HG02973 (cell line): Measurements from ENCODE around the gene YBX2.
"Not testable (repeated sequence)": the region's sequence is repeated elsewhere in the genome, so short reads cannot be mapped to it uniquely, and the experiment has no call there.

Experiments
- ATAC-seq: cut with Tn5 transposase; IDR thresholded peaks from one replicate; pipeline ENCODE4 v1.9.1; 2021; ENCODE audit warnings: moderate library complexity; ENCODE audit not compliant: unreplicated experiment

The YBX2 gene

DNA sequence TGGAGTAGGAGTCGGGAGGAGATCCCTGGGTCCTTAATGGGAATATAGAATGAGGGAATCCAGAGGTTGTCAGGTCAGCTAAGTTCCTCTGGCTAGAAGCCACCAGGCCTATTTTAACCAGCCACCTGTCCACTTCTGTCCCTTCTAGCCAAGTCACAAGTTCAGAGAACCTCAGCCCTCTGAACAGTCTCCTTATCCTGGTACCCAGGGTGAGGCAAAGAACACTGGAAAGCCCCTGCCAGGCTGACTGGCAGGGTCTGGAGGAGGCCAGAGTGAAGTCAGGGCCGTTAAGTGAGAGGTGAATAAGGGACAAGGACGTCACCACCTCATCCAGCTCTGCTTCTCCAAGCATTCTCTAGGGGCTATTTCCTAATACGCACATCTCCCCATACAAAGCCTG lies 45.6 kb downstream of the YBX2 start:
- ATAC-seq: no peak

DNA sequence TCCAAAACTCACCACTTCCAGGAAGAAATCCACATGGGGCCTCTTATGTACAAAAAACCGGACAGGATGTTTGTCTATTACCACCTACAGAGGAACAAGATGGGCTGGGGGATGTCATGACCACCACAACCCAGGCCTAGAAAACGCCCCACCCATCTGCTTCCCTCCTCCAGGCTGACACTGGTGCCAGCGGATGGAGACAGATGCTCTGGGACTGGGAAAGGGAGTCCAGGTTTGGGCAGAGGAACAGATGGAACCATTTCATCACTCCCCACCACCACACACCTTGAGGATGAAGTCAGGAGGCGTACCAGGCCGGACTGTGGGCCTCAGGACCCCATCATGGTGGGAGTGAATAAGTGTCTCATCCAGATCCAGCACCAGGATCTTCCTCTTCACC lies 47.7 kb downstream of the YBX2 start:
- no peak for ATAC-seq

DNA sequence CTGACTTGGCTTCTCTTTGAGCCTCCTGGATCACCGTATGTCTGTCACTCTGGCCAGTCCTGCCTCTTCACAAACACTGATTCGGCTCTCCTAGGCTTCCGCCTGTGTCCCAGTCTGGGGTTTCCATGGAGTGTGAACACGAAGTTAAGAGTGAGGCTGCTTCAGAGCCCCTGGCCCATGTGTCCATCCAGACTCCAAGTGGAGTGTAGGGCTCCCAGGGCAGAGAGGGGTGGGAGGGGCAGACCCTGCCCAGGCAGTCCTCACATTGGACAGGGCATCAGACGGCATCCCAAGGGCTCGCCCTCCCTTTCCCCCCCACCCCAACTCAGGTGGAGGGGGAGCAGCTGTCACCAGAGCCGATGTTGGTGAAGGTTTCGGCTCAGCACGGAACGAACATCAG lies 50.6 kb downstream of the YBX2 start:
- ATAC-seq: not testable (repeated sequence)

DNA sequence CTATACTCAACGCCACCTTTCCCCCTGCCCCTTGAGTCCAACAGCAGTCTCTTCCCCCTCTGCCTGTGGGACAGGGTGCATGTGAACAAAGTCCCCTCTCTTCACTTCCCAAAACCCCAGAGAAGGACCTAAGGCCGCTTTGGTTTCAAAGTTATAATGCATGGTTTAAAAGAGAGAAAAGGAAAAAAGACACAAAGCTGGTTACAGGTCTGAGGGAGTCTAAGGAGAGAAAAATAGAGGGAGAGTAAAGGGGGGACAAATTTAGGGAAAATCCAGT lies 51.0 kb downstream of the YBX2 start:
- ATAC-seq: no peak

DNA sequence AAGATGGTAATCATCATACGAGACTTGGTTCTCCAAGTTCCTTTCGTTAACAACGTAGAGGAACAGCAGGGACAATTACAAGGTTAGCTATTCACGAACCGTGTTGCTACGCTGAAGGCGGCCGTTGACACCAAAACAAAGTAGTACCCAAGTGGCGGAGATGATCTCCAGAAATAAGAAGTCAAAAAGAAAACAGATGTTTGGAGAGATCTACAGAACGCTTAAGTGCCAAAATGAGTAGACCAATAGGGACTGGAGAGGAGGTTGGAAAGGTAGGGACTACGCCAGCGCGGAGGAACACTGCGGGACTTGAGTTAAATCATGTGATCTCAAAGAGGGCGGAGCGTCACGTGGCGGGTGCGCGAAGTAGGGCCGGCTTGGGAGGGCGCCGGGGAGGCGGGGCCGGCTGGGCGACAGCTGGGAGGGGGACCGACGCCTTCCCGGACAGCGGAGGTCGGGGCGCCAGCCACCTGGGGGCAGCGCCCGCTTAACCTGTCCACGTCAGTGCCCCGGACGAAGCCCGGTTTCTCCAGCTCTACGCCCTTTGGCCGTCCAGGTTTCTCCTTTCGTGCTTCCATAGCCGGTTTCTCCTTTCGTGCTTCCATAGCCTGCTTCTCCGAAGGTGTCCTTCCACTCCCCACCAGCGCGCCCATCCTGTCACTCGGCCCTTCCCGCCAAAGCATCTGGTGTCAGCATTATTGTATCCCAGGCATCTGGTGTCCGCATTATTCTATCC lies 51.6 kb downstream of the YBX2 start:
- ATAC-seq: peak; percentile 33

DNA sequence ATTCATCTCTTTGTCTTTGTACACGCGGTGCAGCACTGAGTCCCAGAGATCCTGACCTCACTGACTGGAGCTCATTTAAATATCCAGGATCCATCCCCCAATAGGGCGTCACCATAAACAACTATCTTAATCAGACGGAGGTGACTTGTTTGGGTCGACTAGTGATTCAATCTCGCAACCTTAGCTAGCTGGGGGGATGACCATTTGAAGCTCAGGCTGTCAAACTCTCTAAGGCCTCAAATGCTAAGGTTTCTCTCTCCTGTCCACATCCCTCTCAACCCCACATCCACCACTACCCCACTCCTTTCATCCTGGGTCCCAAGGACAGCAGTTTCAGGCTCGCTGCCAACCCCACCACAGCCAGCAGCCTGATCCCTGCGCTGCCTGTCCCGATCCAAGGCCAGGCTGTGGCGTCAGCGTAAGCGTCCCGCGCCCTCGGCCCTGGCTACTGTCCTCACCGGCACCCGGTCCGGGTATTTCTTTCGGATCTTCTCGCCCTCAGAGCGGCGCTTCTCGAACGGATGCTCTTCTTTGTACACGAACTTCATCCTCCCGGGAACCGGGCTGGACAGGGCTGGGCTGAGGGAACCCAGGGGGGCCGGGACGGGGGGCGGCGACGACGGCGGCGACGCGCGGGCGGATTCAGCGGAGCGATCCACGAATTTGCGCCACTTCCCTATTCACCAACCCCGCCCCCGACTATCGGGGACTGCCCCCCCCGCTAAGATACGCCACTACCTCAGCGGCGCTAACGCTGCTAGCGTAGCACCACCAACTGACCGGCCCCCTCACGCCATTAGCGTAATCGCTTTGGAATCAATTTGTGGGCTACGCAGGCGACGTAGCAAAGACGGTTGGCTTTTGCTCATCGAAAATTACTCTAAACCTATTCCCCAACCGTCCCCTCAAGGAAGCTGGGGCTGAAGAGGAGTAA lies 52.4 kb downstream of the YBX2 start, which contains the start of gene GABARAP:
Gene GABARAP, minus strand, starts transcription at position 667 of the 934 bp plus-strand sequence. Its CDS starts 119 bp downstream, at position 548.
- peak; percentile 21 for ATAC-seq

DNA sequence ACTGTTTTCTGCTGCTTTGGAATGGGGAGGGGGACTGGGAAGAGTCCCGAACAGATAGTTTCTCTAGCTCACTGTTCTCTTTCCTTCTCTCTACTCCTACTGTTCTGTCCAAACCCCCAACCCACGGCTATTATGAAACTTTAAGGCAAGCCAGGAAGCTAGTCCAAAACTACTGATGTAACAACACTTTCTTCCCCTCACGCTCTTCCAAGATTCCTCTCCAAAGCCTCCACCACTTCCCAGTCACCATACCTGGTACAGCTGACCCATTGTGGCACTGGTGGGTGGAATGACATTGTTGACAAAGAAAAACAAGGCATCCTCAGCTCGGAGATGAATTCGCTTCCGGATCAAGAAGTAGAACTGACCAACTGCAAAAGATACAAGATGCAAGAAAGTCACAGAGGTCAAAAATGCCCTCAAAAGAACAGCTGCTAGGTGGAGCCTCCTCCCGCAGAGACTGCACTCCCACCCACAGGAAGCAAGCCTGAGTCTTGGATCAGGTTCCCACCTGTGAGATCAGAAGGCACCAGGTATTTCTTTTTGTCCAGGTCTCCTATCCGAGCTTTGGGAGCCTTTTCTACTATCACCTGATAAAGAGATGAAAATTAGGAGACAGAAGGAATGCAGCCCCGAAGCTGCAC lies 53.2 kb downstream of the YBX2 start:
- ATAC-seq: no peak

DNA sequence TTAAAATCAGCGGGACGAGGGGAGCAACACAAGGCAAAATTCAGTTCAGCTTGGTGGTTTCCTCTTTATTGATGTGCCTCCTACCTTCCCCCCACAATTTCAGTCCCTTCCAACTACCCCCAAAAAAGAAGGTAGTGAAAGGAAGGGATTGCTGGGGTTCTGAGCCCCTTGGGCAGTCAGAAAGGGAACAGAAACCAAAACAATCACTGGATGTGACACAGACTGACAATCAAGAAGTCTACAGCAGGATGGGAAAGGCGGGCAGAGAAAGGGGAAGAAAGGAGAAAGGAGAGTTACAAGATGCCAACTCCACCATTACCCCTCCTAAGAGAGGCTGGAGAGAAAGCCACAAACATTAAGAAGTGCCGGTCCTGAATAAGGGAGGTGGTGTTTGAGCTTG lies 54.1 kb downstream of the YBX2 start:
- ATAC-seq: no peak

DNA sequence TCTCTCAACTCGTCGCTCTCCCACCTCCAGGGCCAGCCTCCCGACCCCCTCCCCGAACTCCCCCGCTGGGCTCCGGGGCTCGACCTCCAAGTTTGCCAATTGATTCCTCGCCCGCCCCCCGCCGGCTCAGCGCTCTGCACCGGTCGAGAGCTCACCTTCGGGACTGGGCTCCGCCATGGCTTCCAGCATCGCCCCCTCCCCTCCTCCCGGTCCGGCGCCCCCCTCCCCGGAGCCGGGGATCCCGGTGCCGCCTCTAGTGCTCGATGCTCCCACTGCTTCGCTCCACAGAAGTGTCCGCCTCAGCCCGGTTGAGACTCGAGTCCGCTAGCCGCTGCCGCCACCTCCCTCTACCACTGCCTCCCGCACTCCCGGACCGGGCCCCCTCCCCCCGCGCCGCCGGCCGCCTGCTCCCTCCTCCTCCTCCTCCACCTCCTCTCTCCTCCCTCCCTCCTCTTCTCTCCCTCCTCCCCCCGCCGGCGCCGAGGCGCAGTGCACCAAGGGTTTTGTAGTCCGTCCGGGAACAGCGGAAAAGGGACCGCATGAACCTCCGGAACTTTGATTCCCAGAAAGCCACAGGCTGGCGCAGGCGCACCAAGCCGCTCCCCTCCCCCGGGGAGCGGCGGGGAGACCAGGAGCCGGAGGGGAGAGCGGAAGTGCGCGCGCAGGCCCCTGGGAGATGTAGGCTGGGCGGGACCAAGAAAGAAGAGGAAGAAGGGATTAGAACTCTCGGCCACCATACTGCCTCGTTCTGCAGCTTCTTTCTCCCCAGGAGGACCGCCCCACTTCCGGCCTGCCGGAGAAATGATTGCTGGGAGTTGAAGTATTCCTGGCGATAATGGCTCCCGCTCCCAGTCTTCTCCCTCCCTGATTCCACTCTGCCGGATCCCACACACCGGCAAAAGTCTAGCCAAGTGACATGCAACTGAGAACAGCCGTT lies 55.1 kb downstream of the YBX2 start, which contains the start of gene PHF23:
Gene PHF23, minus strand, starts transcription at position 367 of the 937 bp plus-strand sequence. Its CDS starts 178 bp downstream, at position 189.
- ATAC-seq: peak; percentile 34

DNA sequence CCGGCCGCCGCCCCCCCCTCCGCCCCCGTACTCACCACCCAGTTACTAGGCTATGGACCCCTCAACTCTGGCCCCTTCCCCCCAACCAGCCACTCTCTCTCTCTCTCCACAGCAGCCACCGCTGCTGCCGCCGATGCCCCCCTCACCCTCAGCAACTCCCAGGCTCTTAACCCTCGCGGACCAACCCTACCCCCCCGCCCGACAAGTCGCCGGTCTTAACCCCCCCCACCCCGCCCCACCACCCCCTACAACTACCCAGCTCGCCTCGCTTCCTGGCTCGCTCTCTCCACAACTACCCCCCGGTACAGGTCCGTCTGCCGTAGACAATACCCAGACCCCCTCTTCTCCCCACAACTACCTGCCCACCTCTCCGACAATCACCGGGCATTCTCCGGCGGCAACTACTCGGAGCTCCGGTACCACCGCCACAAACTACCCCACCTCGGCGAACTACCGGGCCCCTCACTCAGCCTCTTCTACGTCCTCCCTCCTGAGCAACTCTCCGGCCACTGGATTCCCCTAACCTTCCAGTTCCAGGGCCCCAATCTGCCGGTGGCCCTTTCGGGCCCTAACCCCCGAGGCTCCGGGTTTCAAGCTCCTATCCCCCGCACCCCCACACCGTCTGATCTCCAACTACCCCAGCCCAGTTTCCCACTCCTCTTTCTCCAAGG lies 55.9 kb downstream of the YBX2 start:
- no peak for ATAC-seq
